Activated CD8-positive, alpha-beta T cell treated with anti-CD3 and anti-CD28 coated beads for 36 hours (primary cell): ENCODE results near the gene BZW2. TPM values are rescaled to one million over a fixed set of nuclear protein-coding genes. Genes with fewer than 3 reads are reported as not detected.

ENCODE experiments used
- ATAC-seq: fragments of 200-7000 bp; cut with Tn5 transposase; one replicate; pipeline ENCODE4 v1.10.0; 2021; ENCODE audit warnings: mild to moderate bottlenecking, moderate library complexity
- CTCF ChIA-PET: fragments of 350-600 bp; sonication (Branson Sonifier 250); formaldehyde crosslinking; loops from one replicate; lab custom pipeline; 2021; ENCODE audit warnings: antibody characterized with exemption; lab: Charles Lee
- POLR2A ChIA-PET: fragments of 350-600 bp; sonication (Branson Sonifier 250); formaldehyde crosslinking; loops from one replicate; lab custom pipeline; 2021; ENCODE audit warnings: antibody characterized with exemption; lab: Charles Lee
- DNase-seq: peaks from one replicate; pipeline ENCODE4 v3.0.0-alpha.2; 2020
- H3K27ac Mint-ChIP-seq: one replicate; pipeline ENCODE4 v1.8.0; 2021; ENCODE audit warnings: mild to moderate bottlenecking, mixed read lengths
- H3K27me3 Mint-ChIP-seq: one replicate; pipeline ENCODE4 v1.8.0; 2021; ENCODE audit warnings: mixed read lengths
- H3K36me3 Mint-ChIP-seq: one replicate; pipeline ENCODE4 v1.8.0; 2021; ENCODE audit warnings: low read depth, mixed read lengths
- H3K4me1 Mint-ChIP-seq: one replicate; pipeline ENCODE4 v1.8.0; 2021; ENCODE audit warnings: low read depth, mixed read lengths
- H3K4me3 Mint-ChIP-seq: one replicate; pipeline ENCODE4 v1.8.0; 2021; ENCODE audit warnings: mild to moderate bottlenecking, moderate library complexity, mixed read lengths
- H3K9me3 Mint-ChIP-seq: one replicate; pipeline ENCODE4 v1.8.0; 2021; ENCODE audit warnings: mixed read lengths
- CTCF ChIP-seq: fragments of 200-600 bp; IDR thresholded peaks from one replicate; pipeline ENCODE4 v1.8.0; 2022; ENCODE audit warnings: antibody characterized with exemption, mild to moderate bottlenecking
- intact Hi-C: fragments of 100-400 bp; cut with micrococcal nuclease; formaldehyde crosslinking; loops from one replicate; pipeline ENCODE4 v1.10.0; 2022
- total RNA-seq, 2 experiments: library from RNA; stranded (reverse); gene quantifications; one replicate each; pipeline ENCODE4 v1.2.3, GENCODE V29; 2021

Gene BZW2
- total RNA-seq, 2 experiments from 2014 or later, result 120 to 123 TPM

GRCh38 chr7:16604054-16604453 is 41.9 kb upstream of the BZW2 start:
- CTCF ChIA-PET, result no interaction called here
- no peak for ATAC-seq
- intact Hi-C loops, result no loop called here
- H3K27ac Mint-ChIP-seq, result no peak overlapping the region
- H3K9me3 Mint-ChIP-seq, result no peaks in the 10 kb centered on the region
- POLR2A ChIA-PET, result no interaction called here
- no peak overlapping the region for H3K4me3 Mint-ChIP-seq
- peaks cover 25% of the 10 kb centered on the region for H3K36me3 Mint-ChIP-seq
- no peaks in the 10 kb centered on the region for H3K4me1 Mint-ChIP-seq
- DNase-seq, result no peak
- no peaks in the 10 kb centered on the region for H3K27me3 Mint-ChIP-seq
- no peak for TF ChIP-seq CTCF

GRCh38 chr7:16606704-16607103 is 39.3 kb upstream of the BZW2 start:
- H3K4me3 Mint-ChIP-seq, result no peak overlapping the region
- DNase-seq, result no peak
- peaks cover 2% of the 10 kb centered on the region for H3K4me1 Mint-ChIP-seq
- H3K27me3 Mint-ChIP-seq, result no peaks in the 10 kb centered on the region
- ChIA-PET CTCF (no interaction called here), POLR2A (no interaction called here)
- intact Hi-C loops, result no loop called here
- H3K27ac Mint-ChIP-seq, result no peak overlapping the region
- ATAC-seq, result no peak
- no peaks in the 10 kb centered on the region for H3K9me3 Mint-ChIP-seq
- H3K36me3 Mint-ChIP-seq, result peaks cover 15% of the 10 kb centered on the region
- TF ChIP-seq CTCF, result no peak

GRCh38 chr7:16609842-16610450 is 36.0 kb upstream of the BZW2 start:
- H3K27me3 Mint-ChIP-seq, result no peaks in the 10 kb centered on the region
- peaks cover 5% of the 10 kb centered on the region for H3K4me1 Mint-ChIP-seq
- CTCF ChIA-PET, result interaction anchor here (1.0 kb wide), 1 partner anchor 66 kb away, joined by 3 read pairs; no protein-coding TSS in a partner anchor
- intact Hi-C loops, result no loop called here
- H3K36me3 Mint-ChIP-seq, result peaks cover 10% of the 10 kb centered on the region
- DNase-seq, result no peak
- TF ChIP-seq CTCF, result no peak
- no peak for ATAC-seq
- no peaks in the 10 kb centered on the region for H3K9me3 Mint-ChIP-seq
- no peak overlapping the region for H3K4me3 Mint-ChIP-seq
- POLR2A ChIA-PET, result interaction anchor here (0.6 to 1.7 kb wide), 2 partner anchors 10 to 106 kb away, joined by 5 read pairs; no protein-coding TSS in a partner anchor
- no peak overlapping the region for H3K27ac Mint-ChIP-seq

GRCh38 chr7:16611711-16612110 is 34.3 kb upstream of the BZW2 start:
- Mint-ChIP-seq H3K9me3 (no peaks in the 10 kb centered on the region), H3K27ac (no peak overlapping the region), H3K4me1 (peaks cover 5% of the 10 kb centered on the region), H3K4me3 (no peak overlapping the region), H3K27me3 (no peaks in the 10 kb centered on the region), H3K36me3 (peaks cover 10% of the 10 kb centered on the region)
- ChIA-PET CTCF (no interaction called here), POLR2A (no interaction called here)
- no peak for ATAC-seq
- intact Hi-C loops, result no loop called here
- DNase-seq, result no peak
- no peak for TF ChIP-seq CTCF

- no peaks in the 10 kb centered on the region for H3K27me3 Mint-ChIP-seq
- CTCF ChIA-PET, result no interaction called here
- no peak for DNase-seq
- POLR2A ChIA-PET, result no interaction called here
- no peaks in the 10 kb centered on the region for H3K9me3 Mint-ChIP-seq
- no peak overlapping the region for H3K4me3 Mint-ChIP-seq
- peaks cover 20% of the 10 kb centered on the region for H3K4me1 Mint-ChIP-seq
- no peak for ATAC-seq
- no peak overlapping the region for H3K27ac Mint-ChIP-seq
- no peak for TF ChIP-seq CTCF
- intact Hi-C loops, result no loop called here
- peaks cover 26% of the 10 kb centered on the region for H3K36me3 Mint-ChIP-seq
These were observed 30.8 kb upstream of the BZW2 start for GRCh38 chr7:16615228-16615627.
